Measurements from ENCODE around the gene HERC6.

- TF ChIP-seq CTCF (conservative IDR thresholded peaks at IDR 0.05) = no peak
- no peak for TF ChIP-seq EZH2 (IDR thresholded peaks at IDR 0.05; ENCODE audit: low read depth)
Measured at GRCh38 chr4:88409206-88409605, 30.6 kb downstream of the HERC6 start.
